Skeletal muscle satellite cell (primary cell): ENCODE data around the gene IER2. TPM values are rescaled to one million over a fixed set of nuclear protein-coding genes. Genes with fewer than 3 reads are reported as not detected.

ENCODE experiments used
- H3K27me3 ChIP-seq: 2 replicates; pipeline ENCODE4 v1.7.0; 2013; ENCODE audit warnings: low read length; ENCODE audit not compliant: control insufficient read depth, insufficient read depth
- H3K36me3 ChIP-seq: 2 replicates; pipeline ENCODE4 v1.7.0; 2013; ENCODE audit warnings: mild to moderate bottlenecking, control low read depth, low read length; ENCODE audit not compliant: insufficient read depth
- H3K4me1 ChIP-seq: 2 replicates; pipeline ENCODE4 v1.7.0; 2013; ENCODE audit warnings: low read length; ENCODE audit not compliant: control insufficient read depth, insufficient read depth
- H3K4me2 ChIP-seq: 2 replicates; pipeline ENCODE4 v1.7.0; 2013; ENCODE audit warnings: mild to moderate bottlenecking, low read length
- H3K4me3 ChIP-seq: 2 replicates; pipeline ENCODE4 v1.7.0; 2013; ENCODE audit warnings: low read length
- H3K9ac ChIP-seq: 2 replicates; pipeline ENCODE4 v1.7.0; 2013; ENCODE audit warnings: mild to moderate bottlenecking, low read depth, low read length, moderate library complexity
- H3K9me3 ChIP-seq: replicated peaks from 2 replicates; pipeline ENCODE4 v1.7.0; 2013; ENCODE audit warnings: mild to moderate bottlenecking, control low read depth, low read length
- total RNA-seq: library from RNA; depleted of rRNA; stranded (reverse); fragments of >200 nt; gene quantifications from 2 replicates; pipeline ENCODE4 v1.2.3, GENCODE V29; 2012; rRNA removed

IER2 gene, protein sequence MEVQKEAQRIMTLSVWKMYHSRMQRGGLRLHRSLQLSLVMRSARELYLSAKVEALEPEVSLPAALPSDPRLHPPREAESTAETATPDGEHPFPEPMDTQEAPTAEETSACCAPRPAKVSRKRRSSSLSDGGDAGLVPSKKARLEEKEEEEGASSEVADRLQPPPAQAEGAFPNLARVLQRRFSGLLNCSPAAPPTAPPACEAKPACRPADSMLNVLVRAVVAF
- total RNA-seq: 17.2 and 21.0 TPM in 2 replicates

DNA sequence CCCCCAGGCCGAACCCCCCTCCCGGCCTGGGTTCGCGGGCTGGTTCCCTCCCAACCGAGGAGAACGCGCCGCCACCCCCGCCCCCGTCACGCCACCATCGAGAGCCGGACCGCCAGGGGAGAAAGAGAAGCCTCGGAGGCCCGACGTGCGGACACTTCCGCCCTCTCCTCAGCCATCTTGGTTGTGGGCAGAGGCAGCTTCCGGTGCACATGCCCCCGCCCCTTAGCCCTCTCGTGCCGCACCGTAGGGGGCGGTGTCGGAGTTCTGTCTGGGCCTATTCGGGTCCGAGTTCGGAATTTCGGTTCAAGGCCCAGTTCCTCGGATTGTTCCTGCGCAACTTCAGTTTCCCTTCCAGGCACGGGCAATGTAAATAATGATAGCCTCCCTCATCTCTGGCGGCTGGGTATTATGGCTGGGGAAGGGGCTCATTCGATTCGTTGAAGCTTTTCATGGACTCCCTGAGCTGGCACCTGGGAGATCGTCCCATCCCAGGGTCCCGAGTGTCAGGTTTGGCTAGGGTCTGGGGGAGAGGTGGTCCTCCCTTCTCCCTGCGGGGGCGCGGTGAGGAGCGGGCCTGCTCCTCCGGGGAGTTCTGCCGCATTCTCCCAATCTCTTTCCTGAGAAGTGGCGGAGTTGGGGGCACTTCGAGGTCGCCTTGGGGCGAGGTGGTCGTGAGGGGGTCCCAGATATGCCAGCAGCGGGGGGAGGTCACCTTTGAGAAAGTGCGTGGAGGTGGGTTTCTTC is at the start of gene IER2, which contains the start of gene STX10:
TSS of gene IER2 (plus strand) at position 225 of the 744 bp plus-strand sequence. CDS start 2,776 bp downstream, outside the sequence.
TSS of gene STX10 (minus strand) at position 189 of the 744 bp plus-strand sequence. CDS start 202 bp downstream, outside the sequence.
- H3K4me1 ChIP-seq: peaks cover 17% of the 10 kb centered on the region
- no peaks in the 10 kb centered on the region for H3K9me3 ChIP-seq
- peaks cover 17% of the 10 kb centered on the region for H3K36me3 ChIP-seq
- H3K4me3 ChIP-seq: peak within 1 kb of the TSS; percentile 90
- peak within 1 kb of the TSS; percentile 98 for H3K9ac ChIP-seq
- no peaks in the 10 kb centered on the region for H3K27me3 ChIP-seq
- H3K4me2 ChIP-seq: peak within 1 kb of the TSS; percentile 93

DNA sequence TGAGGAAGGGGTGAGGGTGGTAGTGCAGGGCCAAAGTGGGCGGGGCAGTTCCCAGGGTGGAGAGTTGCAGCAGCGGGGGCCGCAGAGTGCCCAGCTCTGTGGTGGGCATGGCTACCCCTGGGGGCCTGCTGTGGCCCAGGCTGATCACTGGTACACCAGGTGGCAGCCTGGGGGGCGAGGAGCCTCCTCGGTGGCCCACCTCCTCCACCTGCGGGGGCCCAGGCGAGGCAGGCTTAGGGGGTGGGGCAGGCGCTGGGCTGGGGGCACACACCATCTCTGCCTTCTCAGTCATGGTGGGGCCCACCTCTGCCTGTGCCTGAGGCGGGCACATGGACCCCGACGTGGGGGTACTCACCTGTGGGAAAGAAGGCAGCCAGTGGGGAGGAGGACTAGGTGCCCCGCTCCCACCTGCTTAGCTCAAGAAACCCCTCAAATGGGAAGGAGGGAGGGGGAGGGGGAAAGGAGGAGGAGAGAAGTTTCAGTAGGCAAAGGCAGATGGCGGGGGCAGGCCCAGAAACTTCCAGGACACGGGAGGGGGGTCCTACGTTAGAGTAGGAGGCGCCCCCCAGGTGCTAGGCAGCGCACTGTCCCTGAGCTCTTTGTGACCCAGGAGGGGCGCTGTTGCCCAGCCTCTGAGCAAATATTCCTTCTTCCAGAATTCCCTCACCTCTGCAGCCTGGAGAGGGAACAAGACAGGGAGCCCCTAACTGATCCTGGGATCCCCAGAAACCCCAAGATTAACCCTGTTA is 49.2 kb upstream of the IER2 start:
- no peak overlapping the region for H3K4me2 ChIP-seq
- no peak overlapping the region for H3K9ac ChIP-seq
- H3K4me1 ChIP-seq: peaks cover 12% of the 10 kb centered on the region
- no peaks in the 10 kb centered on the region for H3K9me3 ChIP-seq
- no peak overlapping the region for H3K4me3 ChIP-seq
- H3K36me3 ChIP-seq: peaks cover 13% of the 10 kb centered on the region
- no peaks in the 10 kb centered on the region for H3K27me3 ChIP-seq

DNA sequence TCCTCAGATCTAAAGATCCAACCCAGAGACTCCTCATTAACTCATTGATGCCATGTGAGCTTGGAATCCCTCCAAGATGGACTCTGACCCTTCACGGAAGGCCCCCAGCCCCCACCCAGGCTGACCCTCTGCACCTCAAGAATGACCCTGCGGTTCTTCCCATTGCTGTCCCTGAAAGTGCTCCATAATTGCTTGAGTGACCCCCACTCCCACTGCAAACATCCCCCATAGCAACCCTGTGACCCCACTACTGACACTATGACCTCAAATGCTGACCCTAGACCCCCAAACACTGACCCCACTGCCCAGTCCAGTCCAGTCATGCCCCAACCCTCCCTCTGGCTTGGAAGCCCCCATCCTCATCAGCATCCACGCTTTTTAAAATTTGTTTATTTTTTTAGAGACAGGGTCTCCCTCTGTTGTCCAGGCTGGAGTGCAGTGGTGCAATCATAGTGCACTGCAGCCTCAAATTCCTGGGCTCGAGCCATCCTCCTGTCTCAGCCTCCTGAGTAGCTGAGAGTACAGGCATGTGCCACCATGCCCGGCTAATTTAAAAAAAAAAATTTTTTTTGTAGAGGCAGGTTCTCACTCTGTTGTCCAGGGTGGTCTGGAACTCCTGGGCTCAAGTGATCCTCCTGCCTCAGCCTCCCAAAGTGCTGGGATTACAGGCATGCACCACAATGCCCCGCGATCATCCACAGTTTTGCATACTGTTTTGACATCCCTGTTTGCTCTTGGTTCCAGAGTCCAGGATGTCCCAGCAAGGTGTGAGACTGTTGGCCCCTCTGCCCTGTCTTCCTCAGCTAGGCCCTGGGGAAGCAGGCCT is 48.4 kb upstream of the IER2 start:
- no peaks in the 10 kb centered on the region for H3K9me3 ChIP-seq
- peak overlapping the region; percentile 72 for H3K9ac ChIP-seq
- peaks cover 10% of the 10 kb centered on the region for H3K36me3 ChIP-seq
- H3K4me3 ChIP-seq: no peak overlapping the region
- no peaks in the 10 kb centered on the region for H3K27me3 ChIP-seq
- H3K4me1 ChIP-seq: peaks cover 12% of the 10 kb centered on the region
- no peak overlapping the region for H3K4me2 ChIP-seq

DNA sequence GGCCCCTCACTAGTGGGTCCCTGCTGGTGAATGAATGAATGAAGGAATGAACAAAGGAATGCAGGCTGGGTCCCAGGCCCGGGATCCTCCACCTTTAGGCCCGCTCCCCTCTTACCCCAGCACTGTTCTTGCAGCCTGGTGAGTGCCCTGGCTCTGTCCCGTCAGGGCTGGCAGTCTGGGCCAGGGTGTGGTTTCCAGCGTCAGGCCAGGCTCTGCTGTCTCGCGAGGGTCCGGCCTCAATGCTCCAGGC is 47.9 kb upstream of the IER2 start:
- Histone ChIP-seq H3K36me3 (peaks cover 11% of the 10 kb centered on the region), H3K9ac (peak overlapping the region; percentile 72), H3K9me3 (no peaks in the 10 kb centered on the region), H3K4me3 (peak overlapping the region; percentile 34), H3K4me1 (peaks cover 12% of the 10 kb centered on the region), H3K27me3 (no peaks in the 10 kb centered on the region), H3K4me2 (peak overlapping the region; percentile 65)

DNA sequence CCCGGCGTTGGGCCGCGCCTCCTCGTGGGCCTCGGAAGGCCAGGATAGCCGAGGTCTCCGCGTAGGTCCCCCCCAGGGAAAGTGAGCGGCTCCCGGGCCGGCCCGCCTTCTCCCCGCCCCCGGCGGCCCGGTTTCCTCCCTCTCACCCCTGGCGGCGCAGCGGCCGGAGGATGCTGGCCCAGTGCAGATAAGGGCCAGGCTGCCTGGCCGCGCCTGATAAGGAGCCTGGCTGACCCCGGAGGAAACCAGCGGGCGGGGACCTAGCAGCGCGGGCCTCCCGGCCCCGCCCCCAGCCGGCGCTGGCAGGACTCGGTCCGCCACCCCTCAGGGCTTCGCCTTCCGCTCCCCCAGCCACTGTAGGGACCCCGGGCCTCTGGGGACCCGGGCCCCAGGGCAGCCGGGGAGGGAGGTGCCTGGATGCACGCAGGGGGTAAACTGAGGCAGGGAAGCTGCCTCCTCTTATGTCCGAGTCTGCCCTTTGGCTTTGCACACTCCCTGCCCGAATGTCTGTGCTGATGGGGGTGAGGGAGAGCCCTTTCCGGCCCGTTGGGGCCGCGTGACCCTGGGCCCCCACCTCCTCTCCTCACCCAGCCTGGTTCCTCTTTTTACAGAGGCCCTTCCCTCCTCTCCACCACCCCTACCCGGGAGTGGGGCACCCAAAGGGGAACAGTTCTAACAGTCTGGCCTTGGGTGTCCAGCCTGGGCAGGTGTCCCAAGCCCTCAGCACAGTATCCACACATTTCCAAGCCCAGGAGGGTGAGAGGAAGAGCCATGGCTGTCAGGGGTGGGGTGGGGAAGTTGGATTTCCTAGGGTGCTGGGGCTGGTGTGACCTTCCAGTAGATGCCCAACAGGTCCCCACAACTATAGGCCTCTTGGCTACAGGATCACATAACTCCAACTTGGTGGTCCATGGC is 47.3 kb upstream of the IER2 start, which contains the start of gene LYL1:
TSS of gene LYL1 (minus strand) at position 193 of the 915 bp plus-strand sequence. CDS start 1,687 bp downstream, outside the sequence.
- Histone ChIP-seq H3K4me1 (peaks cover 12% of the 10 kb centered on the region), H3K4me3 (peak within 1 kb of the TSS; percentile 34), H3K4me2 (peak within 1 kb of the TSS; percentile 65), H3K9me3 (no peaks in the 10 kb centered on the region), H3K27me3 (no peaks in the 10 kb centered on the region), H3K36me3 (peaks cover 14% of the 10 kb centered on the region), H3K9ac (peak within 1 kb of the TSS; percentile 72)

DNA sequence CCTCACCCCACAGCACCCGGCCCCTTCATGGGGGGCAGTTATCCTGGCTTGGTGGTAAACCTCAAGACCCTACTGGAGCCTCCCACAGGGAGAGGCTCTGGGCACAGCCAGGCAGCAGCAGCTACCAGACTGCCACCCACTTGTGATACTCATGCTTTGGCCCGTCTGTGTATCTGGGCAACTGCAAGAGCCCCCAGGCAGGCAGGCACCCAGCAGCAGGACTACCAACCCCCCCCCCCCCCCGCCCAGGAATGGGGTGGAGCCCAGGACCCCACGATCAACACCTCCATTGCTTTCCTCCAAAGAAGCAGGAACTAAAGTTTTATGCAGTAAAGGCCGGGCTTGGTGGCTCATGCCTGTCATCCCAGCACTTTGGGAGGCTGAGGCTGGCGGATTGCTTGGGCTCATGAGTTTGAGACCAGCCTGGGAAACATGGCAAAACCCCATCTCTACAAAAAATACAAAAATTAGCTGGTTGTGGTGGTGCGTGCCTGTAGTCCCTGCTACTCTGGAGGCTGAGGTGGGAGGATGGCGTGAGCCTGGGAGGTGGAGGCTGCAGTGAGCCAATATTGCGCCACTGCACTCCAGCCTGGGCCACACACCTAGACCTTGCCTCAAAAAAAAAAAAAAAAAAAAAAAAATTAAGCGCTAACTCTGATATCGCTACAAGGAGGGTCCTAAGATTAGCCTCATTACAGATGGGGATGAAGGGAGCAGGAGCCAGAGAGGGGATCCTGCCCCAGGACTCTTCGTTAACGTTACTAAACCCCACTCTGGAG is 46.4 kb upstream of the IER2 start:
- no peak overlapping the region for H3K9ac ChIP-seq
- peaks cover 12% of the 10 kb centered on the region for H3K4me1 ChIP-seq
- H3K4me2 ChIP-seq: no peak overlapping the region
- H3K27me3 ChIP-seq: no peaks in the 10 kb centered on the region
- H3K9me3 ChIP-seq: no peaks in the 10 kb centered on the region
- peaks cover 14% of the 10 kb centered on the region for H3K36me3 ChIP-seq
- no peak overlapping the region for H3K4me3 ChIP-seq

DNA sequence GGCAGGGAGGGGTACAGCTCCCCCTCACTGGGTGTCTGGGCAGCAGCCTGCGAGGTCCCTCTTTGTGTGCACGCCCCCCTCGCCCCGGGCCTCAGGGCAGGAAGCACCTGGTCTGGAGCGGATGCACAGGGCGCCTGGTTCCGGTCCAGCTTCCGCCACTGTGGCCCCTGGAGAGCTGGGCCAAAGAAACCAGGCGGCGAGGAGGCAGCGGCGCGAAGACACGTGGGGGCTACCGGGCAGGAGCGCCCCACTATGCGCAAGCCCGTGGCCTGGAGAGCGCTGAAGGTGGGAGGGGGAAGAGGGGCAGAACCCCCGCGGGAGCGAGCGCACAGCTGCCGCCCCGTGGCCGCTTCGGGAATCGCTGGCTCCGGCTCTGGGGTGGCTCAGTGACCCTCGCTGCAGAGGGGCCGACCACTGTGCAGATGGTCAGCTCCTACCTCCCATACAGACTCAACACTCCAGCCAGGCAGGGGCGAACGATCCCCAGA is 45.8 kb upstream of the IER2 start:
- no peak overlapping the region for H3K9ac ChIP-seq
- H3K4me3 ChIP-seq: no peak overlapping the region
- H3K9me3 ChIP-seq: no peaks in the 10 kb centered on the region
- no peak overlapping the region for H3K4me2 ChIP-seq
- H3K27me3 ChIP-seq: no peaks in the 10 kb centered on the region
- peaks cover 12% of the 10 kb centered on the region for H3K4me1 ChIP-seq
- peaks cover 18% of the 10 kb centered on the region for H3K36me3 ChIP-seq

DNA sequence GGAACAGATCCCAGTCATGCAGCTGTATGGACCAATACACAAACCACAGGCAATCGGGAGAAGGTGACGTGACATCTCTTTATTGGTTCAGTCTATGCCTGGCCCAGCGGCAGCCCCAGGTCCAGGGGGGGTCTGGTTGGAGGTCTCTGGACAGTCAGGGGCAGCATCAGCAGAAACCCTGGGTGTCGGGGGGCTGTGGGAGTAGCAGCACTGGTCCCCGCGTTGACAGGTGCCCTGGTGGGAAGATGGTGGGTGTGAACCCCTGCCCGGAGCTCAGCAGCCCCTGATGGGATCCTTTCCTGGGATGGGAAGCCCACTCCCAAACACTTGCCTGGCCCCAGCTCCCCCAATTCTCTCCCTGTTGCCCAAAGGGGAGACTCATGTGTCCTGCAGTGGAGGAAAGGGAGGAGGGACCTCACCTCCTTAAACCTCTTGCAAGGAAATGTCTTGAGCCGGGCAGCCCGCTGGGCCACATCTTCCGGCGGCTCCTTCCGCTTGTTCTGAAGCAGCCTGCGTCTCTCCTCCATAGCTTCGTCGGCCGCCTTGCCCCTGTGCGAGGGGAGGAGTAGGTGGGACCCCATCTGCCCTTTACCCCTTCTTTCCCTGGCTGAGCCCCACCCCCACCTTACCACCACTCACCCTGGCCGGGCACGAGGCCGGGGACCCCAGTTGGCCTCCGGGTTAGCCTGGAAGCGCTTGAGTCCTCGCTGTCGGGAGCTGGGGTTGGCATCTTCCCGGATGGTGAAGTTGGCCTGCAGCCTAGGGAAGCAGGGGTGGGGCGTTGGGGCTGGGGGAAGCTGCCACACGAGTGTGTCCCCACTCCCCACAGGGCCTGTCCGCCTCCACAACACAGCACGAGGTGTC is 45.1 kb upstream of the IER2 start:
- Histone ChIP-seq H3K4me2 (no peak overlapping the region), H3K36me3 (peaks cover 21% of the 10 kb centered on the region), H3K27me3 (no peaks in the 10 kb centered on the region), H3K4me3 (no peak overlapping the region), H3K4me1 (peaks cover 12% of the 10 kb centered on the region), H3K9ac (no peak overlapping the region), H3K9me3 (no peaks in the 10 kb centered on the region)

DNA sequence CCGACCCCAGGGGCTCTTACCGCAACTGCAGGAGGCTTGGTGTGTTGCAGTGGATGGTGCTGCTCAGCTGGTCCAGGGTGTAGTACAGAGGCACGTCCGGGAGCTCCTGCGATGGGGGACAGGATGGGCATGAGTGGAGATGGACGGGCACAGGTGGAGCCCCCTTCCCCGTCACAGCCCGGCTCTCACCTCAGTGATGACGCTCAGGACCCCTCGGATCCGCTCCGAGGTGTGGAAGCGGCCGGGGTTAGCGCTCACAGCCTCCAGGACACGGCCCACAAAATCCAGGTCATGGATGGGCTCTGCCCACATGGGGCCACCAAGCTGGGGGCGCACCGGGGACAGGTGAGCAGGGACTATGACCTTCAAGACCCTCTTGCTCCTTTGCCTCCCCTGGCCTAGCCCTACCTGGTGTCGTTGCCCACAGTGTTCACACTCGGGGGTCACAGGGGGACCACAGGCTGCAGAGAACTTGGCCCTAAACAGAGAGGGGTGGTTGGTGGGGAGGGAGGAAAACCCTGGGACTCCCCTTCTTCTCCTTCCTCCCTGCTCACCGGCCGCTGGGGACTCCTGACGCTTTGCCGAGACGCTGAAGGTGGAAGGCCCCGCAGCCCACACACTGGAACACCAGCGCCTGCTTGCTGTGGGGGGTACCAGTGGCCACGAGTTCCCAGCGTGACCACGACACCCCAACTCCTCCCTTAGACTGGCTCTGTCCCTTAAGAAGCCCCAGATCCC is 40.7 kb upstream of the IER2 start:
- no peak overlapping the region for H3K4me2 ChIP-seq
- H3K9ac ChIP-seq: no peak overlapping the region
- no peak overlapping the region for H3K4me3 ChIP-seq
- peaks cover 29% of the 10 kb centered on the region for H3K36me3 ChIP-seq
- no peaks in the 10 kb centered on the region for H3K4me1 ChIP-seq
- H3K9me3 ChIP-seq: no peaks in the 10 kb centered on the region
- H3K27me3 ChIP-seq: no peaks in the 10 kb centered on the region
